GM12878 (cell line): ENCODE measurements around the gene TOP2B. TPM values are rescaled to one million over a fixed set of nuclear protein-coding genes. Genes with fewer than 3 reads are reported as not detected.

Experiments used
- ATAC-seq: fragments of 200-7000 bp; cut with Tn5 transposase; 3 replicates; pipeline ENCODE4 v1.9.1; 2020; ENCODE audit warnings: mild to moderate bottlenecking, moderate library complexity
- BruUV-seq: library from RNA; stranded (reverse); fragments of 400-500 nt; replicated peaks from 2 replicates; lab custom pipeline; 2021; lab: Mats Ljungman, UMichigan
- CTCF ChIA-PET: fragments of 300-600 bp; sonication (Branson Sonifier 250); formaldehyde crosslinking; extraction: SDS; loops from one replicate; lab custom pipeline; 2021; ENCODE audit warnings: inconsistent platforms; lab: Yijun Ruan, JAX
- POLR2A ChIA-PET: fragments of 350-600 bp; formaldehyde crosslinking; extraction: SDS; loops from one replicate; lab custom pipeline; 2021; ENCODE audit warnings: inconsistent platforms; lab: Charles Lee
- RAD21 ChIA-PET: fragments of 300-600 bp; sonication (Branson Sonifier 250); formaldehyde crosslinking; loops from one replicate; lab custom pipeline; 2023; ENCODE audit warnings: antibody characterized with exemption; ENCODE audit not compliant: unreplicated experiment; lab: Charles Lee
- SMC1A ChIA-PET: fragments of 300-600 bp; sonication (Branson Sonifier 250); formaldehyde crosslinking; loops from one replicate; lab custom pipeline; 2023; ENCODE audit not compliant: unreplicated experiment, uncharacterized antibody; lab: Charles Lee
- DNase-seq: peaks from one replicate; pipeline ENCODE4 v3.0.0-alpha.2; 2011; ENCODE audit warnings: low read depth, low spot score
- FAIRE-seq: peaks from 3 replicates; lab custom pipeline; 2011; peaks lifted over from hg19 to GRCh38; lab: Jason Lieb, UNC
- H2AFZ ChIP-seq: 2 replicates; pipeline ENCODE4 v1.6.0; 2011; ENCODE audit warnings: low read depth, low read length, control low read depth; ENCODE audit not compliant: control insufficient read depth
- H3K27ac ChIP-seq: 2 replicates; pipeline ENCODE4 v1.5.1; 2011; ENCODE audit warnings: control low read depth; ENCODE audit not compliant: control insufficient read depth, insufficient read depth
- H3K27me3 ChIP-seq, 2 experiments: replicated peaks in 1 of 2; 2 replicates each; pipeline versions ENCODE4 v1.6.0 to v1.6.1; 2011; ENCODE audit warnings: low read length in 1 of 2; ENCODE audit not compliant: control insufficient read depth in 2 of 2, insufficient read depth in 2 of 2
- H3K36me3 ChIP-seq, 2 experiments: 2 replicates each; pipeline ENCODE4 v1.5.1; 2011; ENCODE audit warnings: low read length in 1 of 2; ENCODE audit not compliant: control insufficient read depth in 2 of 2, insufficient read depth in 2 of 2
- H3K4me1 ChIP-seq: 2 replicates; pipeline ENCODE4 v1.6.1; 2011; ENCODE audit warnings: mild to moderate bottlenecking, low read length, moderate library complexity, mixed read lengths; ENCODE audit not compliant: control insufficient read depth, insufficient read depth
- H3K4me2 ChIP-seq: 2 replicates; pipeline ENCODE4 v1.6.0; 2011; ENCODE audit warnings: control low read depth; ENCODE audit not compliant: control insufficient read depth, insufficient read depth
- H3K4me3 ChIP-seq: fragments of 200-600 bp; sonication (generic); 2 replicates; pipeline ENCODE4 v1.5.1; 2016
- H3K79me2 ChIP-seq: 2 replicates; pipeline ENCODE4 v1.6.0; 2011; ENCODE audit warnings: low read length; ENCODE audit not compliant: control insufficient read depth, insufficient read depth
- H3K9ac ChIP-seq: 2 replicates; pipeline ENCODE4 v1.8.0; 2011; ENCODE audit warnings: low read length, control low read depth, mixed read lengths; ENCODE audit not compliant: control insufficient read depth, insufficient read depth
- H3K9me3 ChIP-seq: replicated peaks from 3 replicates; pipeline ENCODE4 v1.5.1; 2011; ENCODE audit warnings: mild to moderate bottlenecking, low read length; ENCODE audit not compliant: control insufficient read depth, insufficient read depth
- H4K20me1 ChIP-seq: 2 replicates; pipeline ENCODE4 v1.6.0; 2011; ENCODE audit not compliant: control insufficient read depth, insufficient read depth
- CHD4 ChIP-seq: fragments of 200-600 bp; sonication (generic); IDR thresholded peaks from 2 replicates; pipeline ENCODE4 v1.6.1; 2016; ENCODE audit warnings: mild to moderate bottlenecking
- CREB1 ChIP-seq: IDR thresholded peaks from 2 replicates; pipeline ENCODE4 v1.6.1; 2012; ENCODE audit warnings: low read depth, mild to moderate bottlenecking, inconsistent platforms
- NR2C2 ChIP-seq: IDR thresholded peaks from 2 replicates; pipeline ENCODE4 v1.6.1; 2011; ENCODE audit warnings: borderline replicate concordance, low read depth; ENCODE audit not compliant: control insufficient read depth, insufficient read length
- PKNOX1 ChIP-seq: fragments of 450-650 bp; IDR thresholded peaks from 2 replicates; pipeline ENCODE4 v1.6.1; 2016; ENCODE audit warnings: mild to moderate bottlenecking
- RBBP5 ChIP-seq: fragments of 200-600 bp; sonication (generic); conservative IDR thresholded peaks from 2 replicates; pipeline ENCODE4 v1.6.1; 2016
- RELA ChIP-seq: fragments of 450-650 bp; IDR thresholded peaks from 2 replicates; pipeline ENCODE4 v1.8.0; 2014; ENCODE audit warnings: borderline replicate concordance; ENCODE audit not compliant: partially characterized antibody
- SIX5 ChIP-seq: IDR thresholded peaks from 2 replicates; pipeline ENCODE4 v1.6.1; 2011; ENCODE audit warnings: mild to moderate bottlenecking, low read depth, low read length, moderate library complexity; ENCODE audit not compliant: severe bottlenecking
- STAT1 ChIP-seq: fragments of 450-650 bp; conservative IDR thresholded peaks from 2 replicates; pipeline ENCODE4 v1.6.1; 2014; ENCODE audit warnings: antibody characterized with exemption, mild to moderate bottlenecking
- SUZ12 ChIP-seq: fragments of 200-600 bp; sonication (generic); IDR thresholded peaks from one replicate; pipeline ENCODE4 v1.6.1; 2018; ENCODE audit warnings: antibody characterized with exemption, mild to moderate bottlenecking; ENCODE audit not compliant: unreplicated experiment
- TBL1XR1 ChIP-seq: IDR thresholded peaks from 2 replicates; pipeline ENCODE4 v1.6.1; 2012; ENCODE audit warnings: low read depth, low read length, improper control_type of control experiment
- ZBTB33 ChIP-seq: fragments of 450-650 bp; IDR thresholded peaks from 2 replicates; pipeline ENCODE4 v1.6.1; 2017; ENCODE audit warnings: mild to moderate bottlenecking
- WGBS: methylation state at CpG from one replicate; pipeline ENCODE4 v1.1.6; 2016; ENCODE audit warnings: low lambda C conversion rate; ENCODE audit not compliant: insufficient replicate concordance, insufficient coverage; ENCODE audit errors: missing lambda C conversion rate; 5-methylcytosine and 5-hydroxymethylcytosine counted together
- in situ Hi-C: fragments of 300-500 bp; cut with MboI; formaldehyde crosslinking; loops from 9 replicates; pipeline ENCODE4 v1.14.3; 2018; ENCODE audit warnings: mixed read lengths
- intact Hi-C: fragments of 100-400 bp; cut with micrococcal nuclease; formaldehyde crosslinking; loops from one replicate; pipeline ENCODE4 v1.14.2; 2022; ENCODE audit not compliant: unreplicated experiment
- polyA plus RNA-seq, 11 experiments: library from polyadenylated mRNA; depleted of rRNA in 4 of 11; unstranded in 6 of 11; stranded (reverse) in 5 of 11; fragments of >200 nt; fragmentation: Nextera tagmentation in 4 of 11; fragmentation: Illumina TruSeq in 1 of 11; extraction: Ambion mirVana in 4 of 11; extraction: Trizol in 1 of 11; gene quantifications; 1 replicate in 1 of 11; 2 replicates in 10 of 11; pipeline versions ENCODE4 v1.2.1 to v1.2.3, GENCODE V29; 2011 to 2016; ENCODE audit warnings: inconsistent platforms in 2 of 11, missing spikeins in 2 of 11, low read depth in 1 of 11
- total RNA-seq, 4 experiments: library from RNA; depleted of rRNA in 3 of 4; stranded (reverse); fragments of >200 nt in 3 of 4; fragmentation: Illumina TruSeq in 1 of 4; extraction: Trizol in 1 of 4; gene quantifications; 2 replicates each; pipeline versions ENCODE4 v1.2.1 to v1.2.3, GENCODE V29; 2013 to 2021
- TF ChIP-seq, protein P1 (sequence below): IDR thresholded peaks from 2 replicates; pipeline ENCODE4 v1.6.1; 2011; ENCODE audit warnings: mild to moderate bottlenecking, low read depth, low read length, moderate library complexity; ENCODE audit not compliant: insufficient replicate concordance
- TF ChIP-seq, protein P2 (sequence below): fragments of 450-650 bp; IDR thresholded peaks from 2 replicates; pipeline ENCODE4 v1.6.1; 2014; ENCODE audit warnings: mild to moderate bottlenecking

The TOP2B gene
- total and polyA plus RNA-seq, 10 of the 15 experiments (the other 5 are each of a cell fraction or from before 2014, with no cell fraction given), result 28.6 to 134 (median 83.4) TPM

DNA sequence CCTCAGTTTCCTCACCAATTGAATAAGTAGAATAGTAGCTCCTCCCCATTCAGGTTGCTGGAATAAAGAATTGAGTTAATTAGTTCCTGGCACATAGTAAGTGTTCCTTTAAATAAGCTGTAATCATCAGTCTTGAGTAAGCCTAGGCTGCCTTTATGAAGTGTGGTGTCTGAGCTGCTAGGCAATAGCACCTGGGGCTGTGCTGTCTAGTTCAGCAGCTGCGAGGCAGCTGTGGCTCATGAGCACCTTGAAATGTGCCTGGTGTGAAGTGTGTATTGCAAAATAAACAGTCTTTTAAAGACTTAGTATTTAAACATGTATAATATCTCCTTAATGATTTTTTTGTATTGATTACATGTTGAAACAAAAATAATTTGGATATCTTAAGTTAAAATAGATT is 77.6 kb downstream of the TOP2B start:
- no peaks in the 10 kb centered on the region for H4K20me1 ChIP-seq
- TF ChIP-seq RELA (no peak), ZBTB33 (no peak), STAT1 (no peak), SUZ12 (no peak), PKNOX1 (no peak), RBBP5 (no peak), SIX5 (no peak), TBL1XR1 (no peak), CREB1 (no peak), CHD4 (no peak), NR2C2 (no peak)
- TF ChIP-seq, protein P1, sequence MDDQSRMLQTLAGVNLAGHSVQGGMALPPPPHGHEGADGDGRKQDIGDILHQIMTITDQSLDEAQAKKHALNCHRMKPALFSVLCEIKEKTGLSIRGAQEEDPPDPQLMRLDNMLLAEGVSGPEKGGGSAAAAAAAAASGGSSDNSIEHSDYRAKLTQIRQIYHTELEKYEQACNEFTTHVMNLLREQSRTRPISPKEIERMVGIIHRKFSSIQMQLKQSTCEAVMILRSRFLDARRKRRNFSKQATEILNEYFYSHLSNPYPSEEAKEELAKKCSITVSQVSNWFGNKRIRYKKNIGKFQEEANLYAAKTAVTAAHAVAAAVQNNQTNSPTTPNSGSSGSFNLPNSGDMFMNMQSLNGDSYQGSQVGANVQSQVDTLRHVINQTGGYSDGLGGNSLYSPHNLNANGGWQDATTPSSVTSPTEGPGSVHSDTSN, result no peak
- TF ChIP-seq, protein P2, sequence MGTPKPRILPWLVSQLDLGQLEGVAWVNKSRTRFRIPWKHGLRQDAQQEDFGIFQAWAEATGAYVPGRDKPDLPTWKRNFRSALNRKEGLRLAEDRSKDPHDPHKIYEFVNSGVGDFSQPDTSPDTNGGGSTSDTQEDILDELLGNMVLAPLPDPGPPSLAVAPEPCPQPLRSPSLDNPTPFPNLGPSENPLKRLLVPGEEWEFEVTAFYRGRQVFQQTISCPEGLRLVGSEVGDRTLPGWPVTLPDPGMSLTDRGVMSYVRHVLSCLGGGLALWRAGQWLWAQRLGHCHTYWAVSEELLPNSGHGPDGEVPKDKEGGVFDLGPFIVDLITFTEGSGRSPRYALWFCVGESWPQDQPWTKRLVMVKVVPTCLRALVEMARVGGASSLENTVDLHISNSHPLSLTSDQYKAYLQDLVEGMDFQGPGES, result no peak
- FAIRE-seq (no peak), ATAC-seq (no peak), DNase-seq (no peak)
- ChIA-PET SMC1A (interaction anchor here (0.6 to 0.9 kb wide), 2 partner anchors 11 to 18 kb away, joined by 3 read pairs; no protein-coding TSS in a partner anchor), POLR2A (no interaction called here), RAD21 (no interaction called here), CTCF (interaction anchor here (0.7 to 2.1 kb wide), 2 partner anchors 9 to 24 kb away, joined by 3 to 6 read pairs; no protein-coding TSS in a partner anchor)
- intact Hi-C loops (no loop called here), in situ Hi-C loops (no loop called here)
- no peak overlapping the region for H2AFZ ChIP-seq
- no peaks in the 10 kb centered on the region; a peak in 1 of 4 replicates for H3K27me3 ChIP-seq
- no peaks in the 10 kb centered on the region for H3K4me1 ChIP-seq
- H3K9me3 ChIP-seq, result no peaks in the 10 kb centered on the region; the same call in 2 of the 3 replicates
- no TSS peak for BruUV-seq
- H3K9ac ChIP-seq, result no peak overlapping the region
- H3K79me2 ChIP-seq, result no peaks in the 10 kb centered on the region
- no peak overlapping the region for H3K27ac ChIP-seq
- no peak overlapping the region for H3K4me3 ChIP-seq
- H3K4me2 ChIP-seq, result no peak overlapping the region
- H3K36me3 ChIP-seq, result no peaks in the 10 kb centered on the region
- WGBS, result 0% methylated on average over 1 of the region's 1 CpG
